ENCODE data around the gene REXO1. TPM values are rescaled to one million over a fixed set of nuclear protein-coding genes. Genes with fewer than 3 reads are reported as not detected.

REXO1 gene
- total RNA-seq, 1 experiment from 2014 or later = 52.1 TPM

DNA sequence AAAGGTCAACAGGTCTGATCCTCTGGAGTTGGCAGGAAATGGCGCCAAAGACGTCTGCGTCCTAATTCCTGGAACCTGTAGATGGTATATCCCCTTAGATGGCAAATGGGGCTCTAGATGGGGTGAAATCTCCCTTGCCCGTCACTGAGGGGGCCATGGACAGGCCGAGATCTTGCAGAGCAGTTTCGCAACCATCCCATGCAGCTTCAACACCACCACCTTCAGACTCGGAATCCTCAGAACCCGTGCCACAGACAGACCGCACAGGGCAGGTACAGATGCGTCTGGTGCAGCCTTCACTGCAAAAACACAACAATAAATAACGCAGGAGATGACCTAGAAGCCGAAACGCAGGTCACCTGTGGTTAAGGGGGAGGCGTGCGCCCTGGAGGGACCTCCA lies 17.7 kb downstream of the REXO1 start:
- TF ChIP-seq, protein P1, sequence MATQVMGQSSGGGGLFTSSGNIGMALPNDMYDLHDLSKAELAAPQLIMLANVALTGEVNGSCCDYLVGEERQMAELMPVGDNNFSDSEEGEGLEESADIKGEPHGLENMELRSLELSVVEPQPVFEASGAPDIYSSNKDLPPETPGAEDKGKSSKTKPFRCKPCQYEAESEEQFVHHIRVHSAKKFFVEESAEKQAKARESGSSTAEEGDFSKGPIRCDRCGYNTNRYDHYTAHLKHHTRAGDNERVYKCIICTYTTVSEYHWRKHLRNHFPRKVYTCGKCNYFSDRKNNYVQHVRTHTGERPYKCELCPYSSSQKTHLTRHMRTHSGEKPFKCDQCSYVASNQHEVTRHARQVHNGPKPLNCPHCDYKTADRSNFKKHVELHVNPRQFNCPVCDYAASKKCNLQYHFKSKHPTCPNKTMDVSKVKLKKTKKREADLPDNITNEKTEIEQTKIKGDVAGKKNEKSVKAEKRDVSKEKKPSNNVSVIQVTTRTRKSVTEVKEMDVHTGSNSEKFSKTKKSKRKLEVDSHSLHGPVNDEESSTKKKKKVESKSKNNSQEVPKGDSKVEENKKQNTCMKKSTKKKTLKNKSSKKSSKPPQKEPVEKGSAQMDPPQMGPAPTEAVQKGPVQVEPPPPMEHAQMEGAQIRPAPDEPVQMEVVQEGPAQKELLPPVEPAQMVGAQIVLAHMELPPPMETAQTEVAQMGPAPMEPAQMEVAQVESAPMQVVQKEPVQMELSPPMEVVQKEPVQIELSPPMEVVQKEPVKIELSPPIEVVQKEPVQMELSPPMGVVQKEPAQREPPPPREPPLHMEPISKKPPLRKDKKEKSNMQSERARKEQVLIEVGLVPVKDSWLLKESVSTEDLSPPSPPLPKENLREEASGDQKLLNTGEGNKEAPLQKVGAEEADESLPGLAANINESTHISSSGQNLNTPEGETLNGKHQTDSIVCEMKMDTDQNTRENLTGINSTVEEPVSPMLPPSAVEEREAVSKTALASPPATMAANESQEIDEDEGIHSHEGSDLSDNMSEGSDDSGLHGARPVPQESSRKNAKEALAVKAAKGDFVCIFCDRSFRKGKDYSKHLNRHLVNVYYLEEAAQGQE (IDR thresholded peaks at IDR 0.05; ENCODE audit: insufficient read depth in 1 of 2, low read depth in 2 of 2, low read length in 1 of 2) = no peak
- TF ChIP-seq TCF7L2 (IDR thresholded peaks at IDR 0.05; ENCODE audit: low read depth, low read length) (no peak), SIN3A (IDR thresholded peaks at IDR 0.05; ENCODE audit: borderline replicate concordance, insufficient read depth, low read depth, low read length) (no peak), POLR2AphosphoS5 (IDR thresholded peaks at IDR 0.05; ENCODE audit: low read depth, low read length) (no peak)
- TF ChIP-seq, protein P2, sequence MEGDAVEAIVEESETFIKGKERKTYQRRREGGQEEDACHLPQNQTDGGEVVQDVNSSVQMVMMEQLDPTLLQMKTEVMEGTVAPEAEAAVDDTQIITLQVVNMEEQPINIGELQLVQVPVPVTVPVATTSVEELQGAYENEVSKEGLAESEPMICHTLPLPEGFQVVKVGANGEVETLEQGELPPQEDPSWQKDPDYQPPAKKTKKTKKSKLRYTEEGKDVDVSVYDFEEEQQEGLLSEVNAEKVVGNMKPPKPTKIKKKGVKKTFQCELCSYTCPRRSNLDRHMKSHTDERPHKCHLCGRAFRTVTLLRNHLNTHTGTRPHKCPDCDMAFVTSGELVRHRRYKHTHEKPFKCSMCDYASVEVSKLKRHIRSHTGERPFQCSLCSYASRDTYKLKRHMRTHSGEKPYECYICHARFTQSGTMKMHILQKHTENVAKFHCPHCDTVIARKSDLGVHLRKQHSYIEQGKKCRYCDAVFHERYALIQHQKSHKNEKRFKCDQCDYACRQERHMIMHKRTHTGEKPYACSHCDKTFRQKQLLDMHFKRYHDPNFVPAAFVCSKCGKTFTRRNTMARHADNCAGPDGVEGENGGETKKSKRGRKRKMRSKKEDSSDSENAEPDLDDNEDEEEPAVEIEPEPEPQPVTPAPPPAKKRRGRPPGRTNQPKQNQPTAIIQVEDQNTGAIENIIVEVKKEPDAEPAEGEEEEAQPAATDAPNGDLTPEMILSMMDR (IDR thresholded peaks at IDR 0.05) = no peak
- CTCF ChIA-PET = interaction anchor here (0.6 kb wide), 1 partner anchor 264 kb away, joined by 3 read pairs; no protein-coding TSS in a partner anchor
- POLR2A ChIA-PET = no interaction called here
- Histone ChIP-seq H3K4me3 (ENCODE audit: low read depth in 2 of 2, low read length in 2 of 2) (no peak overlapping the region), H3K4me1 (ENCODE audit: control insufficient read depth, insufficient read depth, low read length) (peaks cover 26% of the 10 kb centered on the region), H3K27me3 (ENCODE audit: control insufficient read depth, insufficient read depth, low read length) (no peaks in the 10 kb centered on the region), H3K36me3 (ENCODE audit: control insufficient read depth, insufficient read depth, low read length) (no peaks in the 10 kb centered on the region), H3K27ac (ENCODE audit: low read length) (no peak overlapping the region), H3K9me3 (ENCODE audit: control insufficient read depth, insufficient read depth, low read depth, low read length) (no peaks in the 10 kb centered on the region)
- no TSS peak for BruUV-seq (replicated peaks)
- intact Hi-C loops (cut with micrococcal nuclease; ENCODE audit: unreplicated experiment) = no loop called here
- in situ Hi-C loops (cut with HindIII; ENCODE audit: low pct_unique_long_range_greater_than_20kb, low sequenced_read_pairs) = no loop called here
- no peak for DNase-seq (ENCODE audit: low read depth, low spot score)
- ATAC-seq = no peak

DNA sequence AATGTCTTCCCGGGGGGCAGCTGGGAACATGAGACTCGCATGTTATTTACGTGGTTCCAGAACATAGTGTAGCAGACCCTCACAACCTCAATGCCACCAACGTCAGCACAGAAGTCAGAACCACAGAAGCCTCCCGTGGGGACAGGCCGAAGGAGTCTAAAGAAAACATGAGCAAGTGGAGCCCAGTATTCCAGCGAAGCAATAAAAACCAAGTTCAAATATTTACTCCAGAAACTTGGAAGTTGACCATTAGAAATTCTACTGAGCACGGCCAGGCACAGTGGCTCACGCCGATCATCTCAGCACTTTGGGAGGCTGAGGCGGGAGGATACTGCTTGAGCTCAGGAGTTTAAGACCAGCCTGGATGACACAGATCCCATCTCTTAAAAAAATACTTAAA lies 18.3 kb downstream of the REXO1 start:
- H3K27me3 ChIP-seq (ENCODE audit: control insufficient read depth, insufficient read depth, low read length) = no peaks in the 10 kb centered on the region
- TF ChIP-seq, protein P1 (IDR thresholded peaks at IDR 0.05; ENCODE audit: insufficient read depth in 1 of 2, low read depth in 2 of 2, low read length in 1 of 2) = no peak
- no peak for DNase-seq (ENCODE audit: low read depth, low spot score)
- CTCF ChIA-PET = interaction anchor here (0.6 kb wide), 1 partner anchor 263 kb away, joined by 3 read pairs; no protein-coding TSS in a partner anchor
- in situ Hi-C loops (cut with HindIII; ENCODE audit: low pct_unique_long_range_greater_than_20kb, low sequenced_read_pairs) (no loop called here), intact Hi-C loops (cut with micrococcal nuclease; ENCODE audit: unreplicated experiment) (no loop called here)
- no TSS peak for BruUV-seq (replicated peaks)
- ATAC-seq = no peak
- POLR2A ChIA-PET = no interaction called here
- peaks cover 26% of the 10 kb centered on the region for H3K4me1 ChIP-seq (ENCODE audit: control insufficient read depth, insufficient read depth, low read length)
- H3K36me3 ChIP-seq (ENCODE audit: control insufficient read depth, insufficient read depth, low read length) = no peaks in the 10 kb centered on the region
- H3K9me3 ChIP-seq (ENCODE audit: control insufficient read depth, insufficient read depth, low read depth, low read length) = no peaks in the 10 kb centered on the region
- H3K27ac ChIP-seq (ENCODE audit: low read length) = no peak overlapping the region
- no peak overlapping the region for H3K4me3 ChIP-seq (ENCODE audit: low read depth in 2 of 2, low read length in 2 of 2)

All from Panc1 (cell line).